Measurements from ENCODE around the gene ARL14EPL. TPM values are rescaled to one million over a fixed set of nuclear protein-coding genes. Genes with fewer than 3 reads are reported as not detected.

The ARL14EPL gene
- total and polyA plus RNA-seq, 8 donors = not detected

- Histone ChIP-seq H3K4me3 (no peak overlapping the region), H3K4me1 (peaks cover 0 to 6% (median 0%) of the 10 kb centered on the region in 3 donors), H3K27me3 (no peaks in the 10 kb centered on the region), H3K36me3 (no peaks in the 10 kb centered on the region), H3K9me3 (no peaks in the 10 kb centered on the region), H3K27ac (no peak overlapping the region)
- WGBS, 2 donors = 80 to 85% methylated on average over 1 of the region's 1 CpG
- TF ChIP-seq CTCF (IDR thresholded peaks at IDR 0.05) = no peak
- DNase-seq (no peak), ATAC-seq (no peak), FAIRE-seq (no peak)
- intact Hi-C loops (cut with DNase I) = no loop called here
Observed at GRCh38 chr5:116025866-116026265, 6.4 kb upstream of the ARL14EPL start.

- FAIRE-seq = no peak
Observed at GRCh38 chr5:116032991-116033390, 719 bp downstream of the ARL14EPL start.

DNA sequence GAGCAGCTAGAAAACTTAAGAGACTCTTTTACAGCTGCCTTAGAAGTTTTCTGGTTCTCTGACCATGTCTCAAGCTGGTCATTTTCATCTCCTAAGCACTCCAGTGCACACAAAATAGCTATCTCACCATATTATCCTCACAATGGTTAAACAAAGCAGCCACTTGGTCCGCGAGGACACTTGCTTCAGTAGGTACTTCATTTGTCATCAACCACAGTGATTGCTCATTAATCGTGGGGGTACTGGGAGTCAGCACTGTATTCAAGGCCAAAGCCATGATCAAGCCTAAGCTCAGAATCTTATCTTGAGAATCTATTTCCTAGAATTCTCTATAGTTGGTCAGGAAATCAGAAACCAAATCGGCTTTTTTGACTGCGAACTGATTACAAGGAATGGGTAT, 2.9 kb downstream of the ARL14EPL start:
- Histone ChIP-seq H3K27me3 (no peaks in the 10 kb centered on the region), H3K4me3 (no peak overlapping the region), H3K4me1 (no peaks in the 10 kb centered on the region), H3K9me3 (no peaks in the 10 kb centered on the region), H3K36me3 (no peaks in the 10 kb centered on the region), H3K27ac (no peak overlapping the region)
- ATAC-seq (no peak), DNase-seq (no peak), FAIRE-seq (no peak)
- intact Hi-C loops (cut with DNase I) = no loop called here
- WGBS, 2 donors = 44 to 51% methylated on average over 5 of the region's 5 CpGs
- no peak for TF ChIP-seq CTCF (IDR thresholded peaks at IDR 0.05)

More at GRCh38 chr5:116032991-116033390, 719 bp downstream of the ARL14EPL start:
- TF ChIP-seq CTCF (IDR thresholded peaks at IDR 0.05) = no peak
- DNase-seq = no peak
- no peaks in the 10 kb centered on the region for H3K27me3 ChIP-seq
- intact Hi-C loops (cut with DNase I) = no loop called here
- 64 to 81% methylated on average over 3 of the region's 3 CpGs for WGBS, 2 donors
- H3K9me3 ChIP-seq = no peaks in the 10 kb centered on the region
- H3K36me3 ChIP-seq = no peaks in the 10 kb centered on the region
- H3K4me1 ChIP-seq = no peaks in the 10 kb centered on the region
- no peak overlapping the region for H3K4me3 ChIP-seq
- H3K27ac ChIP-seq = no peak overlapping the region
- ATAC-seq = no peak

GRCh38 chr5:116037236-116037822, 5.1 kb downstream of the ARL14EPL start:
- H3K4me3 ChIP-seq = no peak overlapping the region
- no peak for FAIRE-seq
- H3K36me3 ChIP-seq = no peaks in the 10 kb centered on the region
- WGBS, 2 donors = 58 to 69% methylated on average over 3 of the region's 3 CpGs
- H3K9me3 ChIP-seq = no peaks in the 10 kb centered on the region
- H3K4me1 ChIP-seq = no peaks in the 10 kb centered on the region
- no peaks in the 10 kb centered on the region for H3K27me3 ChIP-seq
- no peak for TF ChIP-seq CTCF (IDR thresholded peaks at IDR 0.05)
- intact Hi-C loops (cut with DNase I) = no loop called here
- H3K27ac ChIP-seq = no peak overlapping the region
- DNase-seq = no peak
- no peak for ATAC-seq

GRCh38 chr5:116038817-116039216, 6.5 kb downstream of the ARL14EPL start:
- 75 to 78% methylated on average over 3 of the region's 3 CpGs for WGBS, 2 donors
- no peak for ATAC-seq
- intact Hi-C loops (cut with DNase I) = no loop called here
- DNase-seq = no peak
- Histone ChIP-seq H3K9me3 (no peaks in the 10 kb centered on the region), H3K36me3 (no peaks in the 10 kb centered on the region), H3K4me3 (no peak overlapping the region), H3K27ac (no peak overlapping the region), H3K4me1 (no peaks in the 10 kb centered on the region), H3K27me3 (no peaks in the 10 kb centered on the region)
- FAIRE-seq = no peak
- TF ChIP-seq CTCF (IDR thresholded peaks at IDR 0.05) = no peak
